Panc1 (cell line): Measurements from ENCODE around the gene CSTB. TPM values are rescaled to one million over a fixed set of nuclear protein-coding genes. Genes with fewer than 3 reads are reported as not detected.

ENCODE experiments used
- ATAC-seq: fragments of 200-7000 bp; cut with Tn5 transposase; 2 replicates; pipeline ENCODE4 v1.9.1; 2020; ENCODE audit warnings: mild to moderate bottlenecking, moderate library complexity
- BruUV-seq: library from RNA; stranded (reverse); fragments of 400-500 nt; replicated peaks from 2 replicates; lab custom pipeline; 2021; lab: Mats Ljungman, UMichigan
- CTCF ChIA-PET: fragments of 300-600 bp; sonication (Branson Sonifier 250); formaldehyde crosslinking; loops from one replicate; lab custom pipeline; 2022; ENCODE audit warnings: antibody characterized with exemption; lab: Charles Lee
- POLR2A ChIA-PET: fragments of 300-600 bp; sonication (Branson Sonifier 250); formaldehyde crosslinking; loops from one replicate; lab custom pipeline; 2022; ENCODE audit warnings: antibody characterized with exemption; lab: Charles Lee
- DNase-seq: peaks from one replicate; pipeline ENCODE4 v3.0.0-alpha.2; 2010; ENCODE audit warnings: low read depth, low spot score
- H3K27ac ChIP-seq: 2 replicates; pipeline ENCODE4 v1.5.1; 2011; ENCODE audit warnings: mild to moderate bottlenecking, low read length, inconsistent platforms
- H3K27me3 ChIP-seq: fragments of 200-500 bp; sonication (Bioruptor generic); 2 replicates; pipeline ENCODE4 v1.6.0; 2014; ENCODE audit warnings: low read length, inconsistent platforms; ENCODE audit not compliant: control insufficient read depth, insufficient read depth
- H3K36me3 ChIP-seq: fragments of 200-500 bp; sonication (Bioruptor generic); 2 replicates; pipeline ENCODE4 v1.5.1; 2014; ENCODE audit warnings: inconsistent platforms, mild to moderate bottlenecking, low read length, moderate library complexity; ENCODE audit not compliant: control insufficient read depth, insufficient read depth
- H3K4me1 ChIP-seq: 2 replicates; pipeline ENCODE4 v1.5.1; 2011; ENCODE audit warnings: inconsistent platforms, mild to moderate bottlenecking, low read length, moderate library complexity; ENCODE audit not compliant: control insufficient read depth, insufficient read depth
- H3K4me3 ChIP-seq, 2 experiments: 2 replicates each; pipeline ENCODE4 v1.5.1; 2011 to 2012; ENCODE audit warnings: low read depth in 2 of 2, low read length in 2 of 2, mild to moderate bottlenecking in 2 of 2, inconsistent platforms in 1 of 2, moderate library complexity in 1 of 2
- H3K9me3 ChIP-seq: fragments of 200-500 bp; sonication (Bioruptor generic); 2 replicates; pipeline ENCODE4 v1.5.1; 2014; ENCODE audit warnings: low read depth, mild to moderate bottlenecking, inconsistent platforms, low read length, moderate library complexity; ENCODE audit not compliant: control insufficient read depth, insufficient read depth
- POLR2AphosphoS5 ChIP-seq: IDR thresholded peaks from 2 replicates; pipeline ENCODE4 v1.6.1; 2012; ENCODE audit warnings: mild to moderate bottlenecking, low read depth, low read length, moderate library complexity
- SIN3A ChIP-seq: IDR thresholded peaks from 2 replicates; pipeline ENCODE4 v1.6.1; 2012; ENCODE audit warnings: low read depth, mild to moderate bottlenecking, low read length, moderate library complexity, borderline replicate concordance; ENCODE audit not compliant: insufficient read depth
- TCF7L2 ChIP-seq: IDR thresholded peaks from 2 replicates; pipeline ENCODE4 v1.6.1; 2011; ENCODE audit warnings: mild to moderate bottlenecking, low read depth, low read length, inconsistent platforms
- in situ Hi-C: cut with HindIII; loops from 2 replicates; pipeline ENCODE4 v1.10.0; 2016; ENCODE audit warnings: low sequenced_read_pairs, low pct_unique_long_range_greater_than_20kb
- intact Hi-C: fragments of 100-400 bp; cut with micrococcal nuclease; formaldehyde crosslinking; loops from one replicate; pipeline ENCODE4 v1.10.0; 2022; ENCODE audit not compliant: unreplicated experiment
- total RNA-seq: library from RNA; stranded (reverse); gene quantifications from one replicate; pipeline ENCODE4 v1.2.1, GENCODE V29; 2021; ENCODE audit not compliant: unreplicated experiment
- TF ChIP-seq, protein P1 (sequence below): fragments of 450-650 bp; IDR thresholded peaks from 2 replicates; pipeline ENCODE4 v1.5.1; 2017; ENCODE audit warnings: mild to moderate bottlenecking
- TF ChIP-seq, protein P2 (sequence below), 2 experiments: IDR thresholded peaks; 2 replicates each; pipeline ENCODE4 v1.6.1; 2011 to 2012; ENCODE audit warnings: low read depth in 2 of 2, control low read depth in 1 of 2, low read length in 1 of 2, mild to moderate bottlenecking in 1 of 2, moderate library complexity in 1 of 2; ENCODE audit not compliant: insufficient read depth in 1 of 2

Gene CSTB
- total RNA-seq, 1 experiment from 2014 or later = 72.5 TPM

DNA sequence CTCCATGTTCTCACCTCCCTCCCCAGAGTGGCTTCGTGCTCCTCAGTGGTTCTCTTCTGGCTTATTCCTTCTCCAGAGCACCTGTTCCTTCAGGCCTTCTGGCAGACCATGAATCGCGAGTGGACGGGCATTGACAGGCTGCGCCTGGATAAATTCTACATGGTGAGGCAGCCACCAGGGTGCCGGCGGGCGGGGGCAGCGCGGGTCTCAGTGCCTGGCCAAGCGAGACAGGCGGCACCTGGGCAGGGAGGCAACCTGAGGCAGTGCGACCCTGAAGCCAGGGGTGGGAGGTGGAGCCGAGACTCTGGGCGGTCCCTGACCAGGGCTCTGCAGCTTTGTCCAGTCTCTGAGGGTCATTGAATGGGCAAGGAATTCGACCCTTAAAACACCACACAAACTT, 17.1 kb upstream of the CSTB start:
- ATAC-seq (no peak), DNase-seq (no peak)
- Histone ChIP-seq H3K27ac (no peak overlapping the region), H3K9me3 (no peaks in the 10 kb centered on the region), H3K4me3 (no peak overlapping the region), H3K27me3 (no peaks in the 10 kb centered on the region), H3K4me1 (0 out of 2 replicates have a peak, but pooled peaks cover 6% of the 10 kb centered on the region), H3K36me3 (peaks cover 6% of the 10 kb centered on the region; the same call in 1 of the 2 replicates)
- no TSS peak for BruUV-seq
- ChIA-PET POLR2A (no interaction called here), CTCF (no interaction called here)
- TF ChIP-seq, protein P1, sequence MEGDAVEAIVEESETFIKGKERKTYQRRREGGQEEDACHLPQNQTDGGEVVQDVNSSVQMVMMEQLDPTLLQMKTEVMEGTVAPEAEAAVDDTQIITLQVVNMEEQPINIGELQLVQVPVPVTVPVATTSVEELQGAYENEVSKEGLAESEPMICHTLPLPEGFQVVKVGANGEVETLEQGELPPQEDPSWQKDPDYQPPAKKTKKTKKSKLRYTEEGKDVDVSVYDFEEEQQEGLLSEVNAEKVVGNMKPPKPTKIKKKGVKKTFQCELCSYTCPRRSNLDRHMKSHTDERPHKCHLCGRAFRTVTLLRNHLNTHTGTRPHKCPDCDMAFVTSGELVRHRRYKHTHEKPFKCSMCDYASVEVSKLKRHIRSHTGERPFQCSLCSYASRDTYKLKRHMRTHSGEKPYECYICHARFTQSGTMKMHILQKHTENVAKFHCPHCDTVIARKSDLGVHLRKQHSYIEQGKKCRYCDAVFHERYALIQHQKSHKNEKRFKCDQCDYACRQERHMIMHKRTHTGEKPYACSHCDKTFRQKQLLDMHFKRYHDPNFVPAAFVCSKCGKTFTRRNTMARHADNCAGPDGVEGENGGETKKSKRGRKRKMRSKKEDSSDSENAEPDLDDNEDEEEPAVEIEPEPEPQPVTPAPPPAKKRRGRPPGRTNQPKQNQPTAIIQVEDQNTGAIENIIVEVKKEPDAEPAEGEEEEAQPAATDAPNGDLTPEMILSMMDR = no peak
- no peak for TF ChIP-seq POLR2AphosphoS5
- TF ChIP-seq, protein P2, sequence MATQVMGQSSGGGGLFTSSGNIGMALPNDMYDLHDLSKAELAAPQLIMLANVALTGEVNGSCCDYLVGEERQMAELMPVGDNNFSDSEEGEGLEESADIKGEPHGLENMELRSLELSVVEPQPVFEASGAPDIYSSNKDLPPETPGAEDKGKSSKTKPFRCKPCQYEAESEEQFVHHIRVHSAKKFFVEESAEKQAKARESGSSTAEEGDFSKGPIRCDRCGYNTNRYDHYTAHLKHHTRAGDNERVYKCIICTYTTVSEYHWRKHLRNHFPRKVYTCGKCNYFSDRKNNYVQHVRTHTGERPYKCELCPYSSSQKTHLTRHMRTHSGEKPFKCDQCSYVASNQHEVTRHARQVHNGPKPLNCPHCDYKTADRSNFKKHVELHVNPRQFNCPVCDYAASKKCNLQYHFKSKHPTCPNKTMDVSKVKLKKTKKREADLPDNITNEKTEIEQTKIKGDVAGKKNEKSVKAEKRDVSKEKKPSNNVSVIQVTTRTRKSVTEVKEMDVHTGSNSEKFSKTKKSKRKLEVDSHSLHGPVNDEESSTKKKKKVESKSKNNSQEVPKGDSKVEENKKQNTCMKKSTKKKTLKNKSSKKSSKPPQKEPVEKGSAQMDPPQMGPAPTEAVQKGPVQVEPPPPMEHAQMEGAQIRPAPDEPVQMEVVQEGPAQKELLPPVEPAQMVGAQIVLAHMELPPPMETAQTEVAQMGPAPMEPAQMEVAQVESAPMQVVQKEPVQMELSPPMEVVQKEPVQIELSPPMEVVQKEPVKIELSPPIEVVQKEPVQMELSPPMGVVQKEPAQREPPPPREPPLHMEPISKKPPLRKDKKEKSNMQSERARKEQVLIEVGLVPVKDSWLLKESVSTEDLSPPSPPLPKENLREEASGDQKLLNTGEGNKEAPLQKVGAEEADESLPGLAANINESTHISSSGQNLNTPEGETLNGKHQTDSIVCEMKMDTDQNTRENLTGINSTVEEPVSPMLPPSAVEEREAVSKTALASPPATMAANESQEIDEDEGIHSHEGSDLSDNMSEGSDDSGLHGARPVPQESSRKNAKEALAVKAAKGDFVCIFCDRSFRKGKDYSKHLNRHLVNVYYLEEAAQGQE (IDR thresholded peaks at IDR 0.05; ENCODE audit: insufficient read depth in 1 of 2, low read depth in 2 of 2, low read length in 1 of 2) = no peak
- no peak for TF ChIP-seq TCF7L2
- TF ChIP-seq SIN3A = no peak
- in situ Hi-C loops (no loop called here), intact Hi-C loops (no loop called here)

DNA sequence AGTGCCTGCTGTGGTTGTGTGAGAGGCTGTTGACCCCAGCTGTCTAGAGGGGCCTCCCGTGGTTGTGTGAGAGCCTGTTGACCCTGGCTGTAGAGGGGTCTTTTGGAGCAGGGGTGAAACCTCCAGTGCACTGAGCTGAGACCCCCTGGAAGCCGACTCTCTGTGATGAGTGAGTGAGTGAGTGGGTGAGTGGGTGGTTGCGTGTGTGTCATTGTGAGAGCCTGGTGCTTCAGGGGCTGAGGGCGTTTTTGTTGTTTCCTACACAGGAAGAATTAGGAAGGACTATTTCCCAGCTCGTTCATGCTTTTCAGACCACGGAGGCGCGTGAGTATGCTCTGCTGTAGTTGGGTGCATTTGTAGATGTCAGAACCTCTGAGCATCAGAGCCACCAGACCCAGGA, 16.3 kb upstream of the CSTB start:
- ATAC-seq (no peak), DNase-seq (no peak)
- Histone ChIP-seq H3K4me1 (0 out of 2 replicates have a peak, but pooled peaks cover 6% of the 10 kb centered on the region), H3K36me3 (peaks cover 6% of the 10 kb centered on the region; the same call in 1 of the 2 replicates), H3K4me3 (no peak overlapping the region), H3K27me3 (no peaks in the 10 kb centered on the region), H3K9me3 (no peaks in the 10 kb centered on the region), H3K27ac (no peak overlapping the region)
- intact Hi-C loops (no loop called here), in situ Hi-C loops (no loop called here)
- BruUV-seq = no TSS peak
- POLR2A ChIA-PET = no interaction called here
- CTCF ChIA-PET = no interaction called here
- TF ChIP-seq, protein P2 (IDR thresholded peaks at IDR 0.05; ENCODE audit: insufficient read depth in 1 of 2, low read depth in 2 of 2, low read length in 1 of 2) = no peak
- no peak for TF ChIP-seq SIN3A
